Amniotic stem cell (primary cell): ENCODE results near the gene UBN2.

Experiments
- DNase-seq: peaks from one replicate; lab custom pipeline; 2025; lab: John Stamatoyannopoulos, UW

The UBN2 gene

GRCh38 chr7:139232377-139232717 lies 1.3 kb downstream of the UBN2 start:
- no peak for DNase-seq

- DNase-seq, result no peak
Observed at GRCh38 chr7:139232904-139233303, 1.9 kb downstream of the UBN2 start.

- DNase-seq, result no peak
Observed at GRCh38 chr7:139241258-139241657, 10.2 kb downstream of the UBN2 start.

- DNase-seq, result no peak
Observed at GRCh38 chr7:139242741-139243281, 11.8 kb downstream of the UBN2 start.

- no peak for DNase-seq
Observed at GRCh38 chr7:139245401-139245800, 14.4 kb downstream of the UBN2 start.

- DNase-seq, result no peak
Observed at GRCh38 chr7:139246494-139246893, 15.5 kb downstream of the UBN2 start.

GRCh38 chr7:139246905-139247304 lies 15.9 kb downstream of the UBN2 start:
- DNase-seq, result no peak

GRCh38 chr7:139249179-139249810 lies 18.3 kb downstream of the UBN2 start:
- DNase-seq, result no peak

GRCh38 chr7:139252451-139252850 lies 21.4 kb downstream of the UBN2 start:
- no peak for DNase-seq

- no peak for DNase-seq
Observed at GRCh38 chr7:139254281-139254680, 23.2 kb downstream of the UBN2 start.

- DNase-seq, result no peak
Observed at GRCh38 chr7:139254728-139255127, 23.7 kb downstream of the UBN2 start.

- DNase-seq, result no peak
Observed at GRCh38 chr7:139255290-139255689, 24.3 kb downstream of the UBN2 start.

GRCh38 chr7:139259142-139259541 lies 28.1 kb downstream of the UBN2 start:
- DNase-seq, result no peak

GRCh38 chr7:139264220-139264619 lies 33.2 kb downstream of the UBN2 start:
- DNase-seq, result no peak

GRCh38 chr7:139265673-139266072 lies 34.6 kb downstream of the UBN2 start:
- no peak for DNase-seq

- DNase-seq, result no peak
Observed at GRCh38 chr7:139271718-139272628, 40.9 kb downstream of the UBN2 start.

GRCh38 chr7:139284252-139284896 lies 53.3 kb downstream of the UBN2 start:
- no peak for DNase-seq

GRCh38 chr7:139286144-139286543 lies 55.1 kb downstream of the UBN2 start:
- DNase-seq, result no peak

GRCh38 chr7:139292821-139293220 lies 61.8 kb downstream of the UBN2 start:
- DNase-seq, result no peak

GRCh38 chr7:139293534-139293933 lies 62.5 kb downstream of the UBN2 start:
- no peak for DNase-seq

- no peak for DNase-seq
Observed at GRCh38 chr7:139294241-139294640, 63.2 kb downstream of the UBN2 start.

- DNase-seq, result no peak
Observed at GRCh38 chr7:139294951-139295575, 64.0 kb downstream of the UBN2 start.
